GM19328 (cell line): ENCODE measurements around the gene PPP1R12C.

Experiments
- ATAC-seq: cut with Tn5 transposase; IDR thresholded peaks from one replicate; pipeline ENCODE4 v1.9.1; 2021; ENCODE audit warnings: mild to moderate bottlenecking, moderate library complexity; ENCODE audit not compliant: unreplicated experiment

The PPP1R12C gene

DNA sequence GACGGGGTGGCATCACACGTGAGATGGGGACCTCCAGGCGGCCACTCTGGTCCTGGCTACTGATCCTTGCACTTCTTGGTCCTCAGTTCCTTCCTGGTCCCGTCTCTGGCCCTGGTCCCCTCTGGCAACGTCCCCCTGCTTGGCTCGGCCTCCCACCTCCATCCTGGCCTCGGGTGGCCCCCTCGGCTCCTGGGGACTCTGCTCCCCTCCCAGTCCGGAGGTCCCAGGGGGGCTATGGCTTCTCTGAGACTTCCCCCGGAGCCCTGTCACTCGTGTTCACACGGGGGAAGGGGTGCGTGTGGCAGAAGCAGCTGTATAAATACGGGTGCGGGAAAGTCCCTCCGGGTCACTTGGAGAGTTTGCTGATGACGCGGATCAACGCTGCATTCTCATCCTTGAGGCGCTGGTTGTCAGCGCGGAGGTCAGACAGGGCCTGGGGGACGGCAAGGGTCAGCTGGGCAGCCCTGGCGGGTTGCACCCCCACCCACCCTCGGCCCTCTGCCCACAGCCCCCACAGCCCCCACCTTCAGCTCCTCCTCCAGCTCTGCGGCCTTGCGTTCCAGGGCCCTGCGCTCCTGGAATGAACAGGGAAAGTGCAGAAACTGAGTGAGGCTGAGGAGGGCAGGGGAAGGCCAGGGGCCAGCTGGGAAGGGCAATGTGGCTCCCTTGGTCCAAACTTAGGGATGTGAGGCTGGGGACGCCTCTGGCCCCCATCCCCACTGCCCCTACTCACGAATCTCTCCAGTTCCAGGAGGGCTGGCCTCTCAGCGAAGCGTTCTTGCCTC lies 26.1 kb downstream of the PPP1R12C start:
- ATAC-seq = no peak

DNA sequence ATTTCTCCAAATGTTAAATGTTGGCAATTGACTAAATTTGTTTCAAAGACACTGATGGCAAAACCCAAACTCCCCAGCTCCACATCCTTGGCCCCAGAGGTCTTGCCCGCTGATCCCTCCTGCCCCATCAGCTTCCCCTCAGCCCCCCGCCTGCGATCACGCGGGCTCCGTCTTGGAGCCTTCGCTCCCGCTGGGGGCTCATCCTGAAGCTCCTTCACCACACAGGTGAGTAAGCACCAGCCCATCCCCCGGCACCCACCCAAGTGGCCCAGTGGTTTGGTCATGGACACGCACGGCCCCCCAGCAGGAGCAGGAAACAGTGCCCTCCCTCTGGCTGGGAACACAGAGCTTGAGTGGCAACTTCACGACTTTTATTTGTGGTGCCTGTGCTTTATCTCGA lies 26.9 kb downstream of the PPP1R12C start:
- ATAC-seq = no peak

DNA sequence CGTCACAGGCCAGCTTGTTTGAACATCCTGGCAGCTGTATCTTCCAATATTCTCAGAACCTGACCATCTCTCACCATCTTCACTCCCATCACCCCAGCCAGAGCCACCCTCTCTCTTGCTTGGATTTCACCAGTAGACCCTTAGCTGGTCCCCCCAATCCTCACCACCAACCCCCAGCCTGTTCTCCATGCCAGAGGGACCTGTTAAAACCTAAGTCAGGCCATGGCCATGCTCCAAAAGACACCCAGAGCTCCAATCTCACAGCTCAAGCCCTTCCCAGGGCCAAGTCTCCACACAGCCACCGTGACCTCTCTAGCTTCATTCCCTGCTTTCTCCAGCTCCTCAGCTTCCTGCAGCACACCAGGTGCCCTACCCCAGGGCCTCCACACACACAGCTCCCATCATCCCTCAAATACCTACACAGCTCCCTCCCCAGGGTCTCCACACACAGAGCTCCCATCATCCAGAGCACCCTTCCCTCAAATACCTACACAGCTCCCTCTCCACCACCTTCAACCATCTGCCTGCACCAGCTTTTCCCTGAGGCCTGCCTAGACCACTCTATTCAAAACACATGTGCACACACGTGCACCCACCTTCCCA lies 28.0 kb downstream of the PPP1R12C start:
- ATAC-seq = no peak

DNA sequence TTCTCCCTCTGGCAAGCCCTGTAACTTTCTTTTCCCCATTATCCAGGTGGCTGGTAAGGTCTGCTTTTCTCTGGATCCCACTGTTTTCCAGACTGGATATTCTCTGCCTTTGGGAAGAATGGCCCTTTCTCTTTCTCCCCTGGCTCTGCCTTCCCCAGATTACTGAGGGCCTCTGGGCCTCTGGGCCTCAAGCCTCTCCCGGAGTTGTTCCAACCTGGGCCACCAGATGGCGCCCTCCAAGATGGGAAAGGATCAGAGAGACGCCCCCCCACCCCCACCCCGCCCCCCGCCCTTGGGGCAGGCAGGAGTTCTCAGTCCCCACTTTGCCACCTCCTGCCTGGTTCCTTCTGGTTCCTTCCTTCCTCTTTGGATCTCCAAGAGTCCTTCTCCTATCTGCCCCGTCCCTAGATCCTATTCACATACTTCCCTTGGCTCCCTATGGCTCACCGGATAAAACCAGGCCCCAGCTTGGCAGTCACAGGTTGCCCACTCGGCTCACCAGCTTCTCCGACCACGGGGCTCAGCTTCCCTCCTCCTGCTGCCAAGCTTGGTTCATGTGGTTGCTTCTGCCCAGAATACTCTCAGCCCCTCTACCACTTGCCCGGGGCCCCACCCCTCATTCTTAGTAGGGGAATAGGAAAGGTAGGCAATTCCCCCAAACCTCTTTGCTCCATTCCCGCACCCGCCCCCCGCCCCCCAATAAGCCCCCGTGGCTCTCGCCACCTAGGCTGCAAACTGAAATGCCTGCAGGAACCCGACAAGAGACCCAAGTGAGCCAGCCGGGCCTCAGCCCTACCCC lies 28.7 kb downstream of the PPP1R12C start:
- ATAC-seq = no peak

DNA sequence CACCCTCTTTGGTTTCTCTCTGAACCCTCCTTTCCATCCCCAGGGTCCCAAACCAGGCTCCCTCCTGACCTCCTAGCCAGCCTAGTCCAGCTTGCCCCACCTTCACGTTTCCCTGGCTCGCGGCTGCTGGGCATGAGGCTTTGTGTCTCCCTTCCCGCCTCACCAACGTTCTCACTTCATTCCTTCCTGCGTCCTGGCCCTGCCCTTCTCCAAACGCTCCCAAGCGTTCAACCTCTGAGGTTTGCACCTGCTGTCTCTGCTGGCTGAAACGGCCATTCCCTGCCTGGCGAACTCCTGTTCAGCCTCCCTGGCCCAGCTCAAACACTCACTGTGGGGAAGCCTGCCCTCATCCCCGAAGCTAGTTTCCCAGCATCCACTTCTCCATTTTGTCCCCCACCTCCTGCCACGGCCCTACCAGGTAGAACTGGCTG lies 29.4 kb downstream of the PPP1R12C start:
- ATAC-seq = no peak

DNA sequence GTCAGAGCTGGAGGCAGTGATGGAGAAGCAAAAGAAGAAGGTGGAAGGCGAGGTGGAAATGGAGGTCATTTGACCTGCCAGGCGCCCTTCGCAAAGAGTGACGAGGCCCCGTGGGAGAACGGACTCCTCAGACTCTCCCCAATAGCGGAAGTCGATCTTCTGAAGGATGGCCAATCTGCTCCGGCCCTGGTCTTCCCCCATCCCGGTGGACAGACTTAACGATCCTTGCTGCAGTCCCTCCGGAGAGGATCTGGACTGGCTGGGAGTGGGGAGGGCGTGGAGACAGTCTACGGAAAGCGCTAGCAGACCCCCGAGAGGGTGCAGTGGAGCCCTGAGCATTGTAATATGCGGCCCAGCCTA lies 29.9 kb downstream of the PPP1R12C start:
- ATAC-seq = no peak

DNA sequence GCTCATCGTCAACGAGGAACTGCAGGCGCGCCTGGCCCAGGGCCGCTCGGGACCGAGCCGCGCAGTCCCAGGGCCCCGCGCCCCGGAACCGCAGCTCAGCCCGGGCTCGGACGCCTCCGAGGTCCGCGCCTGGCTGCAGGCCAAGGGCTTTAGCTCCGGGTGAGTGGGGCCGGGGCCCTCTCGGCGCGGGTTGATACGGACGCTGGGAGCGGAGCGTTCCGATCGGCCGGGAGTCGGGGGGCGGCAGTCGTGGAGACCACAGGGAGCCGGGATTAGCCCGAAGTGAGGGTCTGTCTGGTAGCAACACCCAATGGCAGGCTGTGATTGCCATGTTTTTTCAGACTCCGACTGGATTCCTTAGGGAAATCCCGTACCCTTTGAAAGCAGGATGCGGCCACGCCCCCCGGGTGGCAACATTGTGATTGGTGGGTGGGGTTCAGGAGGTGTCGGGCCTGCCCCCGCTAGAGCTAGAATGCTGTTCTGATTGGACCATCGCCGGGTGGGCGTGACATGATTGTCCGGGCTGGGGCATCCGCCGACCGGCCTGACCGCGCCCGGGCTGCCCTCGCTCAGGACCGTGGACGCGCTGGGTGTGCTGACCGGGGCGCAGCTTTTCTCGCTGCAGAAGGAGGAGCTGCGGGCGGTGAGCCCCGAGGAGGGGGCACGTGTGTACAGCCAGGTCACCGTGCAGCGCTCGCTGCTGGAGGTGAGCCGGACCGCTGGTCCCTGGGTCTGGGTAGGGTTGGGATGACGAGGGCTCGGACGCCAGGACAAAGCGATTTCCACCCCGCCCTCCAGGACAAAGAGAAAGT lies 30.5 kb downstream of the PPP1R12C start:
- ATAC-seq = no peak

DNA sequence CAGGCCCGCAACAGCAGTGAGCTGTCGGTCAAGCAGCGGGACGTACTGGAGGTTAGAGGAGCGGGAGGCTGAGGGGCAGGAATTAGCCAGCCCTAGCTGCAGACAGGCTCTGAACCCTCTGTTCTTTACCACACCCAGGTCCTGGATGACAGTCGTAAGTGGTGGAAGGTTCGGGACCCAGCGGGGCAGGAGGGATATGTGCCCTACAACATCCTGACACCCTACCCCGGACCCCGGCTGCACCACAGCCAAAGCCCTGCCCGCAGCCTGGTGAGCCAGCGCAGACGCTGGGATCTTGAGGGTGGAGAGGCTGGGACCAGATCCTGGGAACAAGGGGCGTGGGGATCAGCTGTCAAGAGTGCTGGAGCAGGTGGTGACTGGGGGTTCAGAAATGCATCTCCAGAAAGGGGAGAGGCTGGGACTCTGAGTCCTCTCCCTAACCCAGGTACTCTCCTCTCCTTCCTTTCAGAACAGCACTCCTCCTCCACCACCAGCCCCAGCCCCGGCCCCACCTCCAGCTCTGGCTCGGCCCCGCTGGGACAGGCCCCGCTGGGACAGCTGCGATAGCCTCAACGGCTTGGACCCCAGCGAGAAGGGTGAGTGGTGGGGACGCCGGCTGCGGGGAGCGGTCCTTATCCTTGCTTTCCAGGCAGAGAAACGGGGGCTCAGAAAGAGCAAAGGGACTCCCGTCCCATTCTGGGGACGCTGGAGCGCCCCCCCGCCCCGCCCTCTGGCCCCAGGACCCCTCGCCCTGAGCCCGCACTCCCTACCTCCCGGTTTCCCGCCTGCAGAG lies 31.3 kb downstream of the PPP1R12C start:
- no peak for ATAC-seq

DNA sequence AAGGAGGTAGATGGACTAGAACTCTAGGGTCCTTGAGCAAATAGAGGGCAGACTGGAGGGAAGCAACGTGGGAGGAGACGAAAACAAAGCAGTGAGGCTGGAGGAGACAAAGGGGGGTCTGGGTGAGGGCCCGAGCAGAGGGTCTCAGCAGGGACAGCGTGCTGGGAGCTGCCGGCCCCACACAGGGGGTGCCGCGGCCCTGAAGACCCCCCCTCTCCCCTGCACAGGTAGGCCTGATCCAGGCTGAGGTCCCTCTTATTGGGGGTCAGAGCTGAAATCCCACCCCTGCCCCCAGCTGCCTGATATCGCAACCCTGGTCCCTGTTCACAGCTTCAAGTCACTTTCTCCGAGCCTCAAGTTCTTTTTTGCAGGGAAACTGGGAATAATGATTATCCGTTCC lies 33.0 kb downstream of the PPP1R12C start:
- ATAC-seq = no peak

DNA sequence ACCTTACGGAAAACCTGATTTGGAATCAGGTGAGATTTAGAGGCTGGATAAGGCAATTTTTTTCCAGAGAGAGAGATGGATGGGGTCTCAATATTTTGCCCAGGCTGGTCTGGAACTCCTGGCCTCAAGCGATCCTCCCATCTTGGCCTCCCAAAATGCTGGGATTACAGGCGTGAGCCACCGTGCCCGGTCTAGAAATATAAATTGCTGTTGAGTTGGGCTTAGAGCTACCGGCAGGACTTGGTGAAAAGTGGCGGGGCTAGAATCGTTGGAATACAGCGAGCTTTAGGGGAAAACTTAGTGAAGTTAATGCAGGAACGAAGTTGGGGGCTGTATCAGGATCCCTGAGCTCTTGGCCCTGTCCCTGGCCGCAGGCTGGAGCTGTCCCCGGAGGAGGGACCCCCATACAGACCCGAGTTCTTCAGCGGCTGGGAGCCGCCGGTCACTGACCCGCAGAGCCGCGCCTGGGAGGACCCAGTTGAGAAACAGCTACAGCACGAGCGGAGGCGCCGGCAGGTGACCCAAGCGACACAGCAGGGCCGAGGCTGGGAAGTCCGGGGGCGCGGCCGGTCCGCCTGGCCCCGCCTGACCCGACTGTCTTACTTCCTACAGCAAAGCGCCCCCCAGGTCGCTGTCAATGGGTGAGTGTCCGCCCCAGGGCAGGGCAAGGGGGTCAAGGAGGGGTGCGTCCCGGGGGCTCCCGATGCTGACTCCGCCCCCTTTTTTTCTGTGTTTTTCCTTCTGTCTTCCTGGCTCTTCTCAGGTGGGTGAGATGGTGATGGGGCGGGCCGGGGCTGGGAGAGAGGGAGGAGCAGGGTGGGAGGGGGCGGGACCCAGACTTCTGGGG lies 34.2 kb downstream of the PPP1R12C start:
- ATAC-seq = no peak

DNA sequence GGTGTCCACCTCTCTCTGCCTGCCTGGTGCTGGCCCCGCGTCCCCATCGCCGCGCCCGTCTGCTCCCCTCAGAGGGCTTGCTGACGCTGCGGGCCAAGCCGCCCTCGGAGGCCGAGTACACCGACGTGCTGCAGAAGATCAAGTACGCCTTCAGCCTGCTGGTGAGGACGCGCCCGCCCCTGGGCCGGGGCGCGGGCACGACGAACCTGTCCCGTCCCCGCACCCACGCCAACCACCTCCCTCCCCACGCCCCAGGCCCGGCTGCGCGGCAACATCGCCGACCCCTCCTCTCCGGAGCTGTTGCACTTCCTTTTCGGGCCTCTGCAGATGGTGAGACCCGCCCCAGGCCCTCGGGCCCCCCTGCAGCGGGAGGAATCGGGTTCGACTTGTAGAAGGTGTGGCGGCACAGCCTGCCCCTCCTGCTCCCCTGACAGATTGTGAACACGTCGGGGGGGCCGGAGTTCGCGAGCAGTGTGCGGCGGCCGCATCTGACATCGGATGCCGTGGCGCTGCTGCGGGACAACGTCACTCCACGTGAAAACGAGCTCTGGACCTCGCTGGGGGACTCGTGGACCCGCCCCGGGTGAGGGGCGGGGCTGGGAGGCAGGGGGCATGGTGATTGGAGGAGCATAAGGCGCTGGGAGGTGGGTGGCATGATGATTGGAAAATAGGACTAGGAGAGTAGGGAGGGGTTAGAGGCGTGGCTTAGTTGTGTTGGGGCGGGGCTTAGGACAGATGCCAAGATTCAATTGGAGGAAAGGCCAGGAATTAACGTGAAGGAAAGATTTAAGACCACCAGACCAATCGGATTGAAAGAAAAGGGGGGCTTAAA lies 35.2 kb downstream of the PPP1R12C start:
- ATAC-seq = no peak

DNA sequence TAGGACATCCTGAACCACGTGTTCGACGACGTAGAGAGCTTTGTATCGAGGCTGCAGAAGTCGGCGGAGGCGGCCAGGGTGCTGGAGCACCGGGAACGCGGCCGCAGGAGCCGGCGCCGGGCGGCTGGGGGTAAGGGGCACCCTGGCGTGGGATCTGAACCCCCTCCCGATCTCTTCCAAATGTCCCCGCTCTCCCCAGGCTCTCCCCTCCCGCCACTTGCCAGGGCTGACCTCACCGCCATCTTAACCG lies 35.7 kb downstream of the PPP1R12C start:
- ATAC-seq = no peak

DNA sequence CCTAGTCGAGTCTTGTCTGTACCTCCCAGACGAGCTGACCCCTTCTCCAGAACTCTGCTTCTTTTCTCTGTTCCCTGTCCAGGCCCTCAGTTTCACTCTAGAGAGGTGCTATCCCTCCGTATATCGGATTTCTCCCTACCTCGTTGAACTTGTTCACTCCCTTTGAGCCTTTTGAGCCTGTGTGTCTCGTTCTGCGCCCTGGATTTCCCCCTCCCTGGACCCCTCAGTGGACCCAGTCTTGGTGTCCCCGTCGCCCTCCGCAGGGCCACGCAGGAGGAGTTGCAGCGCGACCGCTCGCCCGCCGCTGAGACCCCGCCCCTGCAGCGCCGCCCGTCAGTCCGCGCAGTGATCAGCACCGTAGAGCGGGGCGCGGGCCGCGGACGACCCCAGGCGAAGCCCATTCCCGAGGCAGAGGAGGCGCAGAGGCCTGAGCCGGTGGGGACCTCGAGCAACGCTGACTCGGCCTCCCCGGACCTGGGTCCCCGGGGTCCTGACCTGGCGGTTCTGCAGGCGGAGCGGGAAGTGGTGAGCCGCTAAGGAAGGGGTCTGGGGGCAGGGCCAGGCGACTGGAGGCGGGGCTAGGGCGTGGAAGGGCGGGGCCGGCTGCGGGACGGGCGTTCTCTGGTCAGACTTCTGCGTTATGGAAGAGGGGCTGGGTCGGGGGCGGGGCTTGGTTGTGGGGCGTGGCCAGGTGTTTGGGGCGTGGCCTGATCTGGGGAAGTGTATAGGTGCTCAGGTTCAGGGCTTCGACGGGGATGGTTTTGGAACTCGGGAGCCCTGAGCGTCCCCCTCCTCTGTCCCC lies 36.3 kb downstream of the PPP1R12C start:
- ATAC-seq = no peak

DNA sequence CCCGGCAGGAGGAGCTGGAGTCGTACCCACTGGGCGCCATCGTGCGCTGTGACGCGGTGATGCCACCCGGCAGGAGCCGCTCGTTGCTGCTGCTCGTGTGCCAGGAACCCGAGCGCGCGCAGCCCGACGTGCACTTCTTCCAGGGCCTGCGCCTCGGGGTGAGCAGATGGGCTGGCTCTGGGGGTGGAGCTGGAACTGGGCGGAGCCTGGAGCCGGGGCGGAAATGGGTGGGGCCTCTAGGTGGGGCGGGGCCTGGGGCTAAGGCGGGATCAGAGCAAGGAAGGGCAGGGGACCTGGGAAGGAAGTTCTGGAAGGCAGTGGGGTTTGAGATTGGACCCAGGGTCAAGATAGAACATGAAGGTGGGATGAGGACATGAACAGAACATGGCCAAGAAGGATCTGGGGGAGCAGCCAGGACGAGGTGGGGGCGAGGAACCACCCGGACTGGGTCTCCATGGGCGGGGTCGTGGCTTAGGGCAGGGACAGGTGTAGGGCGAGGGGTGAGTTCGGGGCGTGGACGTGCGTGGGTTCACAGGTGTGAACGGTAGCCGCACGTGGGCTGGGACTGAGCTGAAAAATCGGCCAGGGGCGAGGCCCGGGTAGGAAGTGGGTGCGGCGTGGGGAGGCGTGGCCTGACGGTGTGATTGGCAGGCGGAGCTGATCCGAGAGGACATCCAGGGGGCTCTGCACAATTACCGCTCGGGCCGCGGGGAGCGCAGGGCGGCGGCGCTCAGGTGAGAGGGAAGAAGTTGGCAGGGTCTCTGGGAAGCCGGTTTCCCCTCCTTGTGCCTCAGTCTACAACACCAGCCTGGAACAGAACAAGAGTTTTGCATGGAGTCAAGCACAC lies 37.1 kb downstream of the PPP1R12C start:
- no peak for ATAC-seq

DNA sequence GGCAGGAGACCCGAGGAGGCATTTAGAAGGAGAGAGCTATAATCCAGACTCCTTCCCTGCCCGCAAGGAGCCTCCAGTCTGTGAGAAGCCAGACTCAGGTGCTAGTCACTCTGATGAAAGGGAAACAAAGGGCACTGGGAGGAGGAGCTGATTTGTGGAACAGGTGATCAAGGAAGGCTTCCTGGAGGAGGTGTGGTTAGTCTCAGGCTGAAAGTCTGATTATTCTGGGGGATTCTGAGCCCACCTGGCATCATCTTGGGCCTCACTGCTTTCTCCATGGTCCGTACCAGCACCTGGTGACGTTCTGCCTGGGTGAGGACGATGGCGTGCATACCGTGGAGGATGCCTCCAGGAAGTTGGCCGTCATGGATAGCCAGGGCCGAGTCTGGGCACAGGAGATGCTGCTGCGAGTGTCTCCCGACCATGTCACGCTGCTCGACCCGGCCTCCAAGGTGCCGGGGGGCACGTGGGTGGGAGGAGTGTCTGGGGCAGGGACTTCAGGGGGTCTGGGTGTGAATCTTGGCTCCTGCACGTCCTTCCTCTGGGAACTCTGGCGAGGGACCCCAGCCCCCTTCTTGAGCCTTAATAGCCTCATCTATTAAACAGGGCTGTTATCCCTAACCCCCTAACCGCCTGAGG lies 37.9 kb downstream of the PPP1R12C start:
- ATAC-seq = no peak

DNA sequence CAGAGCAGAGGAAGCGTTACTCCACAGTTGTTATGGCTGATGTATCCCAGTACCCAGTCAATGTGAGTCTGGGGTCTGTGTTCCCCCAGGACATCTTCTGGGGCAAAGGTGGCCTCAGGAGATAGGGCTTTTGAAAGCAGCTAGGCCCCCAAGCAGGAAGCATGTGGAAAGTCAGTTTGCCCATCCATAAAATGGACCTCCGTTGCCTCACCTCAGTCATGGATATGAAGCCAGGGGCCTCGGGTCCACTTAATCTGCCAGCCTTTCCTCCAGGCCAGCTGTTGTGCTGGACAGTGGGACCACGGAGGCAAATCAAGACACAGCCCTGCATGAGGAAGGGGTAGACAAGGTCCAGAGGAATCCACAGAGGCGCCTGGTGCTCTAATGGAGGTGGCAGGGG lies 38.4 kb downstream of the PPP1R12C start:
- no peak for ATAC-seq

DNA sequence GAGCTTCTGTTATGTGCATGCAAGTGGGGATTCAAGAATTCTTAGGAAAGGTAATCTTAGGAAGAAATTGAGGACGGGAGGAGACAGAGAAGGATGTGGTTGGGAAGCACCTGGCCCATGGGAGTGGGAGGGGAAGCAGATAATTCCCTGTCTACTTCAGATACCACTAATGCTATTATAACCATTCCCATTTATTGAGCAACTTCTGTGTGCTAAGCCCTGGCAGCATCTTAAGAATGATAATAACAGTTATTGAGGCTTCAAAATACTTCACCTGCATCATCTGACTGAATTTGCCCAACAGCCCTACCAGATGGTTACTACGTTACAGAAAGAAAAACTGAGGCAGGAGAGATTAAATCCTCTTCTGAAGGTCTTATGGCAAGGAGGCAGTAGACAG lies 40.3 kb downstream of the PPP1R12C start:
- ATAC-seq = no peak
